ENCODE measurements around the gene CUL4A.

- TF ChIP-seq CTCF (IDR thresholded peaks at IDR 0.05 in 4 of 5, conservative IDR thresholded peaks at IDR 0.05 in 1 of 5) (no peak), POLR2A (IDR thresholded peaks at IDR 0.05) (no peak)
Measured at GRCh38 chr13:113299951-113300350, 90.5 kb downstream of the CUL4A start.
